Ishikawa (cell line): ENCODE results near the gene C1orf21.

Experiments
- EGR1 ChIP-seq: IDR thresholded peaks from 2 replicates; pipeline ENCODE4 v1.6.1; 2012
- EP300 ChIP-seq: IDR thresholded peaks from 2 replicates; pipeline ENCODE4 v1.6.1; 2012; ENCODE audit warnings: borderline replicate concordance
- RAD21 ChIP-seq: IDR thresholded peaks from 2 replicates; pipeline ENCODE4 v1.6.1; 2012; ENCODE audit warnings: low read depth
- TCF12 ChIP-seq: IDR thresholded peaks from 2 replicates; pipeline ENCODE4 v1.6.1; 2012; ENCODE audit warnings: low read depth
- TF ChIP-seq, protein P1 (sequence below): IDR thresholded peaks from 2 replicates; pipeline ENCODE4 v1.6.1; 2012

DNA sequence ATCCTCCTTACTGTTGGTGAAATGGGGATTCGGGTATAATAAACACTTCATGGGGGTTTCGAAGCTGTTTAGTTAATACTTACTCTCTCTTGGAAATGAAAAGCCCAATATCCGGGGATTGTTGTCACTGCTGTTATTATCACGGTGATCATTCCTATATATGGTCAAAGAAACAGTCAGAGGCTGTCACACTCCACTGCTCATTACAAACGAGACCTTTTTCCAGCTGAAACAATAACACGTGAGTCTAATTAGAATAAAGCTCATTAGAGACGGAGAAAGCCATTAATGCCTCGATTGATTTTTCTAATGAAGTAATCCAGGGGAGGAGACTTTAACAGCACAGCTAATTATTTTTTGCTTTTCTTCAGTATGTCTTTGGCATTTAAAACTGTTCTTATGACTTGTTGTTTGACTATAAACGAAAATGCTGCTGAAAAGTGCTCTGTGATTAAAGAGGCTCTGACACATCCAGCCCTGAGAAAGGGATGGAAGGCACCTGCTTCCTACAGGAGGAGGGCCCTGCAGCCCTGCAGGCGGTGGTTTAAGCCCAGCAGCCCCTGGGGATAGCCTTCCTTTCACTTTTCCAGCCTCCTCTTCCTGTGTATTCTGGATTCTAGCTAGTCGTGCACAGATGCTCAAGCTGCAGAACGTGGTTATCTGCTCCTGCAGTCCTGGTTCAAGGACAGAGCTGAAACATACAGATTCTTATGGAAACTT lies 224.2 kb downstream of the C1orf21 start:
- no peak for TF ChIP-seq EP300
- no peak for TF ChIP-seq EGR1
- TF ChIP-seq, protein P1, sequence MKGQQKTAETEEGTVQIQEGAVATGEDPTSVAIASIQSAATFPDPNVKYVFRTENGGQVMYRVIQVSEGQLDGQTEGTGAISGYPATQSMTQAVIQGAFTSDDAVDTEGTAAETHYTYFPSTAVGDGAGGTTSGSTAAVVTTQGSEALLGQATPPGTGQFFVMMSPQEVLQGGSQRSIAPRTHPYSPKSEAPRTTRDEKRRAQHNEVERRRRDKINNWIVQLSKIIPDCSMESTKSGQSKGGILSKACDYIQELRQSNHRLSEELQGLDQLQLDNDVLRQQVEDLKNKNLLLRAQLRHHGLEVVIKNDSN: no peak
- no peak for TF ChIP-seq TCF12
- TF ChIP-seq RAD21: no peak
